ENCODE data around the gene HES6.

DNA sequence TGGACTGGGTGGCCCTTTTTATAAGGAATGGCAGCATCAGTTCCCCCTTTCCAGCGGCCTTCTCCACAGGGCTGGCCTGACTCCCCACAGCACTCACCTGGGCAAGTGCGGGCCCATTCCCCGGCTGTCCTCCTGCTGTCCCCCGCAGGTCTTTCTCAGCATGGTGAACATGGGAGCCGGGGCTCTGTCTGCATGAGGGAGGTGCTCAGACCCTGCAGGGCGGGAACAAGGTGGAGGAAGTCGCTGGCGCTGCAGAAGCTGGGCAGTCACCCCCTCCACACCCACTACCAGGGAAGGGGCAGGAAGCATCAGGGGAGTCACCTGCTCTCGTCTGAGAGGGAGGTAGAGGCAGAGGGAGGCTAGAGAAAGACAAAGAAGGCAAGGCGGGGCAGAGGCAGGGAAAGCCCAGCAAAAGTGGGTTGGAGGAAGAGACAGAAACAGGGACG lies 12.2 kb downstream of the HES6 start:
- no peak for TF ChIP-seq CTCF (IDR thresholded peaks at IDR 0.05; ENCODE audit: poor library complexity)
- no peak for TF ChIP-seq EZH2 (IDR thresholded peaks at IDR 0.05; ENCODE audit: borderline replicate concordance)
- no peak for TF ChIP-seq EZH2phosphoT487 (IDR thresholded peaks at IDR 0.05; ENCODE audit: low read depth, severe bottlenecking, unreplicated experiment)

All from hepatocyte (in vitro differentiated cells).